H1 (cell line): Measurements from ENCODE around the gene BICD1. TPM values are rescaled to one million over a fixed set of nuclear protein-coding genes. Genes with fewer than 3 reads are reported as not detected.

Experiments used
- CTCF ChIA-PET: fragments of 300-600 bp; sonication (Branson Sonifier 250); formaldehyde crosslinking; loops from one replicate; lab custom pipeline; 2021; ENCODE audit not compliant: partially characterized antibody; lab: Charles Lee
- POLR2A ChIA-PET: fragments of 300-600 bp; sonication (Branson Sonifier 250); formaldehyde crosslinking; loops from one replicate; lab custom pipeline; 2021; ENCODE audit warnings: inconsistent platforms; ENCODE audit not compliant: partially characterized antibody; lab: Charles Lee
- DNase-seq, 2 experiments: peaks; one replicate each; pipeline versions ENCODE4 v3.0.0 to v3.0.0-alpha.2; 2010 to 2022; ENCODE audit warnings: low spot score in 2 of 2, low read depth in 1 of 2, mixed read lengths in 1 of 2
- FAIRE-seq: peaks from 2 replicates; lab custom pipeline; 2011; peaks lifted over from hg19 to GRCh38; lab: Jason Lieb, UNC
- H2AFZ ChIP-seq: 2 replicates; pipeline ENCODE4 v1.8.1; 2012; ENCODE audit warnings: low read length, inconsistent platforms
- H2AK5ac ChIP-seq: 2 replicates; pipeline ENCODE4 v1.6.1; 2013; ENCODE audit warnings: low read depth, low read length
- H2BK120ac ChIP-seq: replicated peaks from 2 replicates; pipeline ENCODE3; 2013; ENCODE audit warnings: low read depth, low read length, inconsistent platforms
- H2BK12ac ChIP-seq: 2 replicates; pipeline ENCODE4 v1.6.1; 2013; ENCODE audit warnings: low read depth, low read length
- H2BK15ac ChIP-seq: 2 replicates; pipeline ENCODE4 v1.6.1; 2013; ENCODE audit warnings: low read length
- H2BK20ac ChIP-seq: 2 replicates; pipeline ENCODE4 v1.6.1; 2013; ENCODE audit warnings: low read length
- H2BK5ac ChIP-seq: 2 replicates; pipeline ENCODE4 v1.6.1; 2013; ENCODE audit warnings: low read depth, low read length
- H3K14ac ChIP-seq: 2 replicates; pipeline ENCODE4 v1.6.1; 2013; ENCODE audit warnings: inconsistent platforms; ENCODE audit not compliant: insufficient read length
- H3K18ac ChIP-seq: 2 replicates; pipeline ENCODE4 v1.6.1; 2013; ENCODE audit warnings: low read length; ENCODE audit errors: extremely low read depth
- H3K23ac ChIP-seq: 2 replicates; pipeline ENCODE4 v1.6.1; 2013; ENCODE audit warnings: inconsistent platforms; ENCODE audit not compliant: insufficient read length
- H3K23me2 ChIP-seq: 2 replicates; pipeline ENCODE4 v1.6.1; 2013; ENCODE audit warnings: low read depth, low read length
- H3K27ac ChIP-seq: 2 replicates; pipeline ENCODE4 v1.6.1; 2011; ENCODE audit warnings: low read depth, low read length, inconsistent platforms
- H3K27me3 ChIP-seq, 4 experiments: replicated peaks in 1 of 4; 1 replicate in 1 of 4; 2 replicates in 3 of 4; pipeline versions ENCODE4 v1.6.1 to v1.8.1; 2011 to 2013; ENCODE audit warnings: low read length in 3 of 4, mild to moderate bottlenecking in 3 of 4, inconsistent platforms in 2 of 4, mixed read lengths in 2 of 4, moderate library complexity in 1 of 4; ENCODE audit not compliant: control insufficient read depth in 3 of 4, insufficient read depth in 3 of 4; ENCODE audit errors: extremely low read depth in 1 of 4
- H3K36me3 ChIP-seq, 4 experiments: 2 replicates each; pipeline versions ENCODE4 v1.6.1 to v1.8.1; 2011 to 2013; ENCODE audit warnings: mild to moderate bottlenecking in 4 of 4, low read length in 3 of 4, moderate library complexity in 2 of 4, control low read depth in 1 of 4, inconsistent platforms in 1 of 4; ENCODE audit not compliant: insufficient read depth in 4 of 4, control insufficient read depth in 2 of 4
- H3K4ac ChIP-seq: replicated peaks from 2 replicates; pipeline ENCODE3; 2013; ENCODE audit warnings: low read length, low read depth, mixed read lengths, inconsistent platforms; ENCODE audit not compliant: insufficient read length
- H3K4me1 ChIP-seq, 4 experiments: replicated peaks in 1 of 4; 1 replicate in 1 of 4; 2 replicates in 3 of 4; pipeline versions ENCODE4 v1.6.1 to v1.8.1; 2011 to 2013; ENCODE audit warnings: low read length in 3 of 4, inconsistent platforms in 2 of 4, mixed read lengths in 1 of 4; ENCODE audit not compliant: insufficient read depth in 4 of 4, control insufficient read depth in 3 of 4
- H3K4me2 ChIP-seq, 2 experiments: 2 replicates each; pipeline versions ENCODE4 v1.6.1 to v1.8.1; 2011 to 2013; ENCODE audit warnings: low read depth in 2 of 2, low read length in 2 of 2, control low read depth in 1 of 2, inconsistent platforms in 1 of 2, mild to moderate bottlenecking in 1 of 2; ENCODE audit not compliant: insufficient read depth in 1 of 2
- H3K4me3 ChIP-seq, 4 experiments: fragments of 200-600, 300-600 bp in 1 of 4; sonication (generic), shearing (Covaris generic), sonication (Bioruptor Twin) in 1 of 4; 2 replicates each; pipeline versions ENCODE4 v1.5.1 to v1.8.1; 2011 to 2016; ENCODE audit warnings: low read length in 4 of 4, low read depth in 3 of 4, control low read depth in 2 of 4, inconsistent platforms in 2 of 4, mild to moderate bottlenecking in 2 of 4, mixed read lengths in 1 of 4, moderate library complexity in 1 of 4; ENCODE audit not compliant: insufficient read depth in 2 of 4; ENCODE audit errors: extremely low read depth in 1 of 4
- H3K56ac ChIP-seq: replicated peaks from 2 replicates; pipeline ENCODE3; 2013; ENCODE audit warnings: low read depth, mild to moderate bottlenecking, mixed read lengths, low read length, inconsistent platforms; ENCODE audit not compliant: insufficient read length
- H3K79me1 ChIP-seq: 2 replicates; pipeline ENCODE4 v1.6.1; 2013; ENCODE audit warnings: low read depth, low read length, control low read depth
- H3K79me2 ChIP-seq, 2 experiments: 2 replicates each; pipeline versions ENCODE4 v1.6.1 to v1.8.1; 2012 to 2013; ENCODE audit warnings: low read length in 2 of 2, mild to moderate bottlenecking in 2 of 2, inconsistent platforms in 1 of 2; ENCODE audit not compliant: insufficient read depth in 2 of 2, control insufficient read depth in 1 of 2
- H3K9ac ChIP-seq, 4 experiments: replicated peaks in 1 of 4; 1 replicate in 1 of 4; 2 replicates in 3 of 4; pipeline versions ENCODE4 v1.6.1 to v1.8.1; 2011 to 2013; ENCODE audit warnings: low read depth in 3 of 4, low read length in 3 of 4, control low read depth in 2 of 4, mild to moderate bottlenecking in 2 of 4, moderate library complexity in 2 of 4, inconsistent platforms in 1 of 4; ENCODE audit errors: extremely low read depth in 1 of 4
- H3K9me3 ChIP-seq, 2 experiments: 2 replicates each; pipeline versions ENCODE4 v1.6.1 to v1.8.1; 2012 to 2013; ENCODE audit warnings: mild to moderate bottlenecking in 2 of 2, moderate library complexity in 2 of 2, control low read depth in 1 of 2, inconsistent platforms in 1 of 2, low read depth in 1 of 2, low read length in 1 of 2, mixed read lengths in 1 of 2; ENCODE audit not compliant: insufficient read depth in 2 of 2
- H4K20me1 ChIP-seq, 2 experiments: replicated peaks in 1 of 2; 2 replicates each; pipeline versions ENCODE3 to v1.8.1; 2011 to 2013; ENCODE audit warnings: inconsistent platforms in 2 of 2, low read length in 2 of 2, mild to moderate bottlenecking in 1 of 2; ENCODE audit not compliant: insufficient read depth in 2 of 2, control insufficient read depth in 1 of 2
- H4K5ac ChIP-seq: 2 replicates; pipeline ENCODE4 v1.6.1; 2013; ENCODE audit warnings: low read length, low read depth, mixed read lengths, inconsistent platforms; ENCODE audit not compliant: insufficient read length
- H4K8ac ChIP-seq: 2 replicates; pipeline ENCODE4 v1.8.0; 2013; ENCODE audit warnings: mild to moderate bottlenecking, moderate library complexity, low read length, inconsistent platforms; ENCODE audit not compliant: insufficient read depth; ENCODE audit errors: extremely low read depth
- H4K91ac ChIP-seq: replicated peaks from 2 replicates; pipeline ENCODE3; 2013; ENCODE audit warnings: low read length, mixed read lengths, inconsistent platforms; ENCODE audit not compliant: insufficient read length
- BRCA1 ChIP-seq: IDR thresholded peaks from 2 replicates; pipeline ENCODE4 v1.6.1; 2012; ENCODE audit warnings: low read depth, low read length, improper control_type of control experiment
- CHD1 ChIP-seq: IDR thresholded peaks from 2 replicates; pipeline ENCODE4 v1.6.1; 2012; ENCODE audit warnings: low read depth, low read length, improper control_type of control experiment
- KDM1A ChIP-seq: fragments of 200-600, 300-600 bp; sonication (generic); IDR thresholded peaks from 2 replicates; pipeline ENCODE4 v1.7.1; 2016; ENCODE audit warnings: mild to moderate bottlenecking, low read length, borderline replicate concordance
- KDM4A ChIP-seq: IDR thresholded peaks from one replicate; pipeline ENCODE4 v1.7.1; 2012; ENCODE audit warnings: low read depth, mild to moderate bottlenecking, moderate library complexity, low read length, inconsistent platforms; ENCODE audit not compliant: severe bottlenecking
- KDM5A ChIP-seq: fragments of 200-600 bp; IDR thresholded peaks from 2 replicates; pipeline ENCODE4 v1.7.1; 2012; ENCODE audit warnings: mild to moderate bottlenecking, low read length, inconsistent platforms, mixed read lengths
- MAFK ChIP-seq: IDR thresholded peaks from 2 replicates; pipeline ENCODE4 v1.6.1; 2012; ENCODE audit warnings: low read depth, mild to moderate bottlenecking, improper control_type of control experiment, low read length
- MAX ChIP-seq: IDR thresholded peaks from 2 replicates; pipeline ENCODE4 v1.6.1; 2012; ENCODE audit warnings: inconsistent platforms
- PHF8 ChIP-seq: fragments of 200-600 bp; sonication (generic); conservative IDR thresholded peaks from 2 replicates; pipeline ENCODE4 v1.7.1; 2012; ENCODE audit warnings: low read depth, mild to moderate bottlenecking, inconsistent platforms, low read length, moderate library complexity
- SP1 ChIP-seq: IDR thresholded peaks from 2 replicates; pipeline ENCODE4 v1.6.1; 2011; ENCODE audit warnings: low read depth, low read length
- SP2 ChIP-seq: IDR thresholded peaks from 2 replicates; pipeline ENCODE4 v1.6.1; 2012; ENCODE audit warnings: mild to moderate bottlenecking, low read length, inconsistent platforms
- SUZ12 ChIP-seq: fragments of 200-600 bp; sonication (generic); IDR thresholded peaks from 2 replicates; pipeline ENCODE4 v1.6.1; 2012; ENCODE audit warnings: mild to moderate bottlenecking, inconsistent platforms, low read length, moderate library complexity, mixed read lengths
- TAF1 ChIP-seq: IDR thresholded peaks from 2 replicates; pipeline ENCODE4 v1.6.1; 2011; ENCODE audit warnings: mild to moderate bottlenecking, low read depth, low read length
- TAF7 ChIP-seq: optimal IDR thresholded peaks from 2 replicates; pipeline ENCODE3; 2011; ENCODE audit warnings: low read depth, mild to moderate bottlenecking, inconsistent platforms, low read length, moderate library complexity, borderline replicate concordance
- TCF12 ChIP-seq: IDR thresholded peaks from 2 replicates; pipeline ENCODE4 v1.6.1; 2011; ENCODE audit warnings: low read depth, mild to moderate bottlenecking, low read length
- YY1 ChIP-seq: IDR thresholded peaks from 2 replicates; pipeline ENCODE4 v1.6.1; 2011; ENCODE audit warnings: low read depth, mild to moderate bottlenecking, low read length
- WGBS, 2 experiments: shearing (Covaris generic) in 1 of 2; methylation state at CpG; one replicate each; pipeline versions ENCODE4 v1.1.6 to v1.1.7; 2013 to 2015; ENCODE audit warnings: low lambda C conversion rate in 2 of 2, mixed read lengths in 2 of 2, inconsistent platforms in 1 of 2, low coverage in 1 of 2, missing lambda C conversion rate in 1 of 2; ENCODE audit not compliant: insufficient replicate concordance in 2 of 2, insufficient coverage in 1 of 2, insufficient read length in 1 of 2; ENCODE audit errors: extremely low coverage in 1 of 2, missing lambda C conversion rate in 1 of 2; 5-methylcytosine and 5-hydroxymethylcytosine counted together
- polyA plus RNA-seq, 7 experiments: library from polyadenylated mRNA; depleted of rRNA in 3 of 7; stranded (reverse) in 5 of 7; unstranded in 2 of 7; fragments of >200 nt in 5 of 7; fragments of 200-250 nt in 2 of 7; gene quantifications; 1 replicate in 5 of 7; 2 replicates in 1 of 7; 4 replicates in 1 of 7; pipeline versions ENCODE4 v1.2.1 to v1.2.3, GENCODE V29; 2011 to 2013; ENCODE audit warnings: missing spikeins in 2 of 7, mixed read lengths in 2 of 7
- total RNA-seq: library from RNA; stranded (reverse); fragmentation: NEBNext Ultra II Directional; extraction: Animal tissue kit (Norgen Biotek cat#: 25700); gene quantifications from 2 replicates; pipeline ENCODE4 v1.2.1, GENCODE V29; 2021

Gene BICD1
- total and polyA plus RNA-seq, 2 of the 8 experiments (the other 6 are each of a cell fraction or from before 2014, with no cell fraction given) = 34.1 to 58.4 TPM

- Histone ChIP-seq H3K27me3 (no peaks in the 10 kb centered on the region), H3K79me1 (peaks cover 5% of the 10 kb centered on the region)
- FAIRE-seq = no peak
These were observed 25.0 kb downstream of the BICD1 start for GRCh38 chr12:32131666-32132065.

More at GRCh38 chr12:32131666-32132065, 25.0 kb downstream of the BICD1 start:
- ChIA-PET POLR2A (interaction anchor here (0.6 to 1.8 kb wide), 5 partner anchors 8 to 34 kb away, joined by 3 to 9 read pairs (median 5); no protein-coding TSS in a partner anchor), CTCF (interaction anchor here (0.6 to 1.7 kb wide), 3 partner anchors 18 to 160 kb away, joined by 3 to 4 read pairs (median 4); no protein-coding TSS in a partner anchor)
- H3K9ac ChIP-seq = no peak overlapping the region
- no peak overlapping the region for H2BK12ac ChIP-seq
- no peak overlapping the region for H3K18ac ChIP-seq
- no peak overlapping the region for H3K56ac ChIP-seq
- no peak overlapping the region for H3K27ac ChIP-seq
- DNase-seq = no peak
- H3K4me1 ChIP-seq = peaks cover 0 to 10% (median under 1%) of the 10 kb centered on the region in 4 experiments; a peak in 2 of 7 replicates
- no peak for TF ChIP-seq MAFK
- TF ChIP-seq TAF7 = no peak
- TF ChIP-seq TCF12 = no peak
- no peak for TF ChIP-seq KDM5A
- TF ChIP-seq CHD1 = no peak
- no peak for TF ChIP-seq SP2
- TF ChIP-seq TAF1 = no peak
- no peak for TF ChIP-seq SP1
- TF ChIP-seq MAX = no peak
- no peak for TF ChIP-seq KDM4A
- TF ChIP-seq SUZ12 = no peak
- TF ChIP-seq YY1 = no peak
- TF ChIP-seq BRCA1 = no peak
- TF ChIP-seq PHF8 = no peak
- TF ChIP-seq KDM1A = no peak
- H2AK5ac ChIP-seq = no peak overlapping the region
- H2BK15ac ChIP-seq = no peak overlapping the region
- H4K8ac ChIP-seq = no peak overlapping the region
- no peak overlapping the region for H4K5ac ChIP-seq
- no peak overlapping the region for H3K23ac ChIP-seq
- H2BK20ac ChIP-seq = no peak overlapping the region
- 84% methylated on average over 5 of the region's 5 CpGs; no CpG with 5 or more reads in 1 of the 2 experiments for WGBS, 2 experiments
- no peaks in the 10 kb centered on the region for H3K9me3 ChIP-seq
- H3K23me2 ChIP-seq = no peaks in the 10 kb centered on the region
- no peak overlapping the region for H2BK5ac ChIP-seq
- no peak overlapping the region for H3K14ac ChIP-seq
- H2BK120ac ChIP-seq = no peak overlapping the region
- no peak overlapping the region for H4K91ac ChIP-seq
- H4K20me1 ChIP-seq = peaks cover 0 to 5% of the 10 kb centered on the region in 2 experiments
- H3K36me3 ChIP-seq = peaks cover 0 to 2% (median 0%) of the 10 kb centered on the region in 4 experiments; a peak in 1 of 8 replicates
- peaks cover 4 to 77% of the 10 kb centered on the region in 2 experiments; a peak in 3 of 4 replicates for H3K79me2 ChIP-seq
- H3K4me2 ChIP-seq = no peak overlapping the region
- no peak overlapping the region for H3K4me3 ChIP-seq
- H3K4ac ChIP-seq = peak overlapping the region; percentile 59
- no peak overlapping the region for H2AFZ ChIP-seq
